Brain microvascular endothelial cell (primary cell): Measurements from ENCODE around the gene SLC39A10.
"Not testable (repeated sequence)": the region's sequence is repeated elsewhere in the genome, so short reads cannot be mapped to it uniquely, and the experiment has no call there.

ENCODE experiments used
- DNase-seq: peaks from one replicate; pipeline ENCODE4 v3.0.0-alpha.2; 2020
- H3K27ac ChIP-seq: fragments of 250-450 bp; sonication (Bioruptor Pico); 2 replicates; pipeline ENCODE4 v1.5.1; 2020; ENCODE audit warnings: mild to moderate bottlenecking, moderate library complexity
- H3K27me3 ChIP-seq: fragments of 250-450 bp; sonication (Bioruptor Pico); replicated peaks from 2 replicates; pipeline ENCODE4 v1.5.1; 2020; ENCODE audit warnings: mild to moderate bottlenecking
- H3K36me3 ChIP-seq: fragments of 250-450 bp; sonication (Bioruptor Pico); replicated peaks from 2 replicates; pipeline ENCODE4 v1.5.1; 2020; ENCODE audit warnings: mild to moderate bottlenecking
- H3K4me3 ChIP-seq: 2 replicates; pipeline ENCODE4 v1.5.1; 2011; ENCODE audit warnings: low read depth, mild to moderate bottlenecking, control low read depth, low read length, moderate library complexity
- in situ Hi-C: cut with HindIII; loops from 2 replicates; pipeline ENCODE4 v1.10.0; 2017; ENCODE audit warnings: low sequenced_read_pairs, low pct_ligation_motif_present
- TF ChIP-seq, protein P1 (sequence below): IDR thresholded peaks from 2 replicates; pipeline ENCODE4 v1.5.1; 2011; ENCODE audit warnings: low read depth, mild to moderate bottlenecking, moderate library complexity, low read length, control low read depth, inconsistent platforms; ENCODE audit errors: missing control alignments

Gene SLC39A10

GRCh38 chr2:195642027-195642678, 14.9 kb upstream of the SLC39A10 start:
- H3K27me3 ChIP-seq = no peaks in the 10 kb centered on the region
- in situ Hi-C loops = no loop called here
- no peak for DNase-seq

DNA sequence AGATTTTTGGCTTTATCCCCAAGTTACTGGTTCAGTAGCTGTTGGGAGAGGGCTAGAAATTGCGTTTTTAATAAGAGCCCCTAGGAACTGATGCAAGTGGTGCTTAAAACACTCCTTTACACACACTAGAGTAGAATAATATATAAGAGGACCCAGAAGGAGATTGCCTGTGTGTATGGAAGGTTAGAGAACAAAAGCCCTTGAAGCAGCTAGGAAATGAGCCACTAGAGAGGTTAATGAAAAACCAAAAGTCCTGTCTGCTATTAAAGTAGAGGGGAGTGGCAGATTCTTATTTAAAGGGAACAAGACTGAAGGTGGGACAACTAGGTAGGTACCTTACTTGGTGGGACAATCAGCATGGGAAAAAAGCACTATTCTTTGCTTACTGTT, 14.4 kb upstream of the SLC39A10 start:
- DNase-seq = no peak
- in situ Hi-C loops = no loop called here
- TF ChIP-seq, protein P1, sequence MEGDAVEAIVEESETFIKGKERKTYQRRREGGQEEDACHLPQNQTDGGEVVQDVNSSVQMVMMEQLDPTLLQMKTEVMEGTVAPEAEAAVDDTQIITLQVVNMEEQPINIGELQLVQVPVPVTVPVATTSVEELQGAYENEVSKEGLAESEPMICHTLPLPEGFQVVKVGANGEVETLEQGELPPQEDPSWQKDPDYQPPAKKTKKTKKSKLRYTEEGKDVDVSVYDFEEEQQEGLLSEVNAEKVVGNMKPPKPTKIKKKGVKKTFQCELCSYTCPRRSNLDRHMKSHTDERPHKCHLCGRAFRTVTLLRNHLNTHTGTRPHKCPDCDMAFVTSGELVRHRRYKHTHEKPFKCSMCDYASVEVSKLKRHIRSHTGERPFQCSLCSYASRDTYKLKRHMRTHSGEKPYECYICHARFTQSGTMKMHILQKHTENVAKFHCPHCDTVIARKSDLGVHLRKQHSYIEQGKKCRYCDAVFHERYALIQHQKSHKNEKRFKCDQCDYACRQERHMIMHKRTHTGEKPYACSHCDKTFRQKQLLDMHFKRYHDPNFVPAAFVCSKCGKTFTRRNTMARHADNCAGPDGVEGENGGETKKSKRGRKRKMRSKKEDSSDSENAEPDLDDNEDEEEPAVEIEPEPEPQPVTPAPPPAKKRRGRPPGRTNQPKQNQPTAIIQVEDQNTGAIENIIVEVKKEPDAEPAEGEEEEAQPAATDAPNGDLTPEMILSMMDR = no peak
- H3K4me3 ChIP-seq = no peak overlapping the region
- H3K27ac ChIP-seq = no peak overlapping the region
- H3K36me3 ChIP-seq = no peaks in the 10 kb centered on the region
- H3K27me3 ChIP-seq = no peaks in the 10 kb centered on the region

More at GRCh38 chr2:195642027-195642678, 14.9 kb upstream of the SLC39A10 start:
- Histone ChIP-seq H3K27ac (no peak overlapping the region), H3K36me3 (no peaks in the 10 kb centered on the region), H3K4me3 (no peak overlapping the region)
- TF ChIP-seq, protein P1 = no peak

DNA sequence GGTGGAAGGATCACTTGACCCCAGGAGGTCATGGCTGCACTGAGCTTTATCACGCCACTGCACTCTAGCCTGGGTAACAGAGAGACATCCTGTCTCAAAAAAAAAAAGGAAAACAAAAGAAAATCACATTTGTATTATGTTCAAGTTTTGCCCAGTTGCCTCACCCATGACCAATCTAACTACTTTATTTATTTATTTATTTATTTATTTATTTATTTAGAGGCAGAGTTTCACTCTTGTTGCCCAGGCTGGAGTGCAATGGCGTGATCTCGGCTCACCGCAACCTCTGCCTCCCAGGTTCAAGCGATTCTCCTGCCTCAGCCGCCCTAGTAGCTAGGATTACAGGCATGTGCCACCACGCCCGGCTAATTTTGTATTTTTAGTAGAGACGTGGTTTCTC, 12.3 kb upstream of the SLC39A10 start:
- H3K4me3 ChIP-seq, in situ Hi-C loops, H3K27me3 ChIP-seq, DNase-seq, H3K36me3 ChIP-seq, H3K27ac ChIP-seq: not testable (repeated sequence)

DNA sequence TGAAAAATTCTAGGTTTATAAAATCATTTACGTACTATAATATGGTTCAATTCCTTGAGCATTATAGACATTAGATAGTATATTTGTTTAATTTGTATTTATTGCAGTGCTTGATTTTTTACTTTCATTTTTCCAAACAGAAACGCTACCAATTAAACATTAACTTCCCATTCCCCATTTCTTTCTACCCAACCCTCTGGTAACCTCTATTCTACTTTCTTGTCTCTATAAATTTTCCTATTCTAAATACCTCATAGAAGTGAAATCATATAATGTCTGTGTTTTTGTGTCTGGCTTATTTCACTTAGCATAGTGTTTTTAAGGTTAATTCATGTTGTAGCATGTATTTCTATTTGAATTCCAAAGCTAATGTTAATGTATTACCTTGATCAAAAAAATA, 11.6 kb upstream of the SLC39A10 start:
- Histone ChIP-seq H3K36me3 (no peaks in the 10 kb centered on the region), H3K4me3 (no peak overlapping the region), H3K27ac (no peak overlapping the region), H3K27me3 (no peaks in the 10 kb centered on the region)
- in situ Hi-C loops = no loop called here
- DNase-seq = no peak
- TF ChIP-seq, protein P1 = no peak

DNA sequence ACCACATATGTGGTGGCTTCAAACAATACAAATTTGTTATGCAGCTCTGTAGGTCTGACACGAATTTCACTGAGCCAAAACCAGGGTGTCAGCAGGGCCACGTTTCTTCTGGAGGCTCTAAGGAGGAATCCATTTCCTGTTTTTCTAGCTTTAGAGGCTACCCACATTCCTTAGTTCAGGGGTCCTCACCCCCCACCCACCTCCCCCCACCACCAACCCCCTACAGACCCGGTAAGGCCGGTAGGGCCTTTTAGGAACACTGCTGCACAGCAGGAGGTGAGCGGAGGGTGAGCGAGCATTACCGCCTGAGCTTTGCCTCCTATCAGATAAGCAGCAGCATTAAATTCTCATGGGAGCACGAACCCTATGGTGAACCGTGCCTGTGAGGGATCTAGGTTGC, 10.6 kb upstream of the SLC39A10 start:
- TF ChIP-seq, protein P1 = no peak
- in situ Hi-C loops = no loop called here

DNA sequence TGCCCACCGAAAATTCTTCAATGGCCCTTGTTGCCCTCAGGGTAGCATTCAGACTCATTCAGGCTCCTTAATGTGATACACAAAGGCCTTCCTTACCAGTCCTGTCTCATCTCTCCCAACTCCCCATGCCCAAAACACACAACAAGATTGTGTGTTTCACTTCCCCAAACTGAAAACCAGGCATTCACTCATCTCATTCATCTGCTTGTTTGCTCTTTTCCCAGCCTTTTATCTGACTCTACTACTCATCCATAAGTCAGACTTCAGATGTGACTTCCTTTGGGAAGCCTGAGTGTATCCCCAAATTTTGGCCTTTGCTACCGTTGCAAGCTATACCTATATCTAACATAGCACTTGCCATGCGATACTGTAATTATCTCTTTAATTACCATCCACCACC, 9.7 kb upstream of the SLC39A10 start:
- H3K27ac ChIP-seq = no peak overlapping the region
- in situ Hi-C loops = no loop called here
- no peak for DNase-seq

More for the DNA sequence above, 10.6 kb upstream of the SLC39A10 start:
- H3K27me3 ChIP-seq = no peaks in the 10 kb centered on the region
- H3K27ac ChIP-seq = no peak overlapping the region
- H3K4me3 ChIP-seq = no peak overlapping the region
- DNase-seq = no peak
- H3K36me3 ChIP-seq = no peaks in the 10 kb centered on the region

DNA sequence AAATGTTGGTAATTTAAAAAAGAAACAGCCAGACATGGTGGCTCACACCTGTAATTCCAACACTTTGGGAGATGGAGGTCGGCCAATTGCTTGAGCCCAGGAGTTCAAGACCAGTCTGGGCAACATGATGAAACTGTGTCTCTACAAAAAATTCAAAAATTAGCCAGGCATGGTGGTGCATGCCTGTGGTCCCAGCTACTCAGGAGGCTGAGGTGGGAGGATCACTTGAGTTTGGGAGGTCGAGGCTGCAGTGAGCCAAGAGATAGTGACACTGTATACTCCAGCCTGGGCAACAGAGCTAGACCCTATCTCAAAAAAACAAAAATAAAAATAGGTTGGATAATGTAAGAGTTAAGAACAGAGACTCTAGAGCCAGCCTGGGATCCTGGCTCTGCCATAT, 8.7 kb upstream of the SLC39A10 start:
- H3K27ac ChIP-seq, in situ Hi-C loops, H3K36me3 ChIP-seq, H3K27me3 ChIP-seq, H3K4me3 ChIP-seq, DNase-seq: not testable (repeated sequence)

More for the DNA sequence above, 9.7 kb upstream of the SLC39A10 start:
- H3K4me3 ChIP-seq = no peak overlapping the region
- H3K27me3 ChIP-seq = no peaks in the 10 kb centered on the region
- TF ChIP-seq, protein P1 = no peak
- H3K36me3 ChIP-seq = no peaks in the 10 kb centered on the region
